Esophagus squamous epithelium (tissue), 5 donors: ENCODE measurements around the gene ANKRD22. TPM values are rescaled to one million over a fixed set of nuclear protein-coding genes. Genes with fewer than 3 reads are reported as not detected.

Experiments used
- DNase-seq: peaks from one replicate; lab custom pipeline; 2025; lab: John Stamatoyannopoulos, UW
- H3K27ac ChIP-seq, 4 donors: fragments of 200-600 bp; sonication (generic); one replicate each; pipeline ENCODE4 v1.5.1; 2016 to 2019; ENCODE audit warnings: mild to moderate bottlenecking in 1 of 4
- H3K27me3 ChIP-seq, 4 donors: fragments of 200-600 bp; sonication (generic); 1 replicate in 3 of 4; 2 replicates in 1 of 4; pipeline versions ENCODE4 v1.5.1 to v1.6.0; 2017 to 2021; ENCODE audit warnings: antibody characterized with exemption in 1 of 4
- H3K36me3 ChIP-seq, 3 donors: fragments of 200-600 bp; sonication (generic); one replicate each; pipeline ENCODE4 v1.5.1; 2016 to 2019
- H3K4me1 ChIP-seq, 3 donors: fragments of 200-600 bp; sonication (generic); one replicate each; pipeline ENCODE4 v1.5.1; 2017 to 2019
- H3K4me3 ChIP-seq, 4 donors: fragments of 200-600 bp; sonication (generic); 1 replicate in 3 of 4; 2 replicates in 1 of 4; pipeline ENCODE4 v1.5.1; 2016 to 2019; ENCODE audit warnings: mild to moderate bottlenecking in 2 of 4, moderate library complexity in 1 of 4
- H3K9me3 ChIP-seq, 3 donors: fragments of 200-600 bp; sonication (generic); one replicate each; pipeline ENCODE4 v1.5.1; 2016 to 2019
- POLR2A ChIP-seq, 4 donors: fragments of 450-650 bp; IDR thresholded peaks; one replicate each; pipeline ENCODE4 v1.6.1; 2017; ENCODE audit warnings: antibody characterized with exemption in 4 of 4, mild to moderate bottlenecking in 4 of 4, moderate library complexity in 3 of 4
- WGBS, 2 donors: methylation state at CpG; one replicate each; pipeline ENCODE4 v1.1.5; 2018; 5-methylcytosine and 5-hydroxymethylcytosine counted together
- intact Hi-C: fragments of 100-400 bp; cut with DNase I; formaldehyde crosslinking; loops from one replicate; pipeline ENCODE4 v1.15.0; 2022
- total RNA-seq, 4 donors: library from RNA; depleted of rRNA; stranded (reverse); fragments of >200 nt; gene quantifications; one replicate each; pipeline ENCODE4 v1.1.0, GENCODE V29; 2016
- TF ChIP-seq, protein P1 (sequence below), 6 experiments: fragments of 450-650 bp in 4 of 6; fragments of 200-600 bp in 2 of 6; sonication (generic) in 2 of 6; IDR thresholded peaks; one replicate each; pipeline ENCODE4 v1.5.1; 2016 to 2019; ENCODE audit warnings: antibody characterized with exemption in 6 of 6, mild to moderate bottlenecking in 4 of 6, moderate library complexity in 4 of 6
- donor health status: DM: yes; HTN: yes; CAD: no.

Gene ANKRD22
- total RNA-seq, 4 donors from 2014 or later: 26.3 to 43.5 (median 31.5) TPM

DNA sequence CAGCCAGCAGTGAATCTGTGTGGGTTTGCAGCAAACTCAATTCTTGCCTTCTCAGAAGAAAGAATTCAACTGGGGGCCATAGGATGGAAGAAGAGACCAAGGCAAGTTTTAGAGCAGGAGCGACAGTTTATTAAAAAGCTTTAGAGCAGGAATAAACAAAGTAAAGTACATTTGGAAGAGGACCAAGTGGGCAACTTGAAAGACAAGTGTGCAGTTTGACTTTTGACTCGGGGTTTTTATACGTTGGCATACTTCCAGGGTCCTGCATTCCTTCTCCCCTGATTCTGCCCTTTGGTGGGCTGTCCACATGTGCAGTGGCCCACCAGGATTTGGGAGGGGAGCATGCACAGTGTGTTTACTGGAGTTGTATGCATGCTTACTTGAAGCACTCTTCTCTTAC is 3.0 kb upstream of the ANKRD22 start:
- intact Hi-C loops: no loop called here
- Histone ChIP-seq H3K9me3 (no peaks in the 10 kb centered on the region), H3K4me1 (peaks cover 0 to 71% (median 3%) of the 10 kb centered on the region in 3 donors), H3K27me3 (no peaks in the 10 kb centered on the region), H3K27ac (no peak overlapping the region), H3K4me3 (no peak overlapping the region), H3K36me3 (no peaks in the 10 kb centered on the region)
- DNase-seq: no peak
- TF ChIP-seq, protein P1, sequence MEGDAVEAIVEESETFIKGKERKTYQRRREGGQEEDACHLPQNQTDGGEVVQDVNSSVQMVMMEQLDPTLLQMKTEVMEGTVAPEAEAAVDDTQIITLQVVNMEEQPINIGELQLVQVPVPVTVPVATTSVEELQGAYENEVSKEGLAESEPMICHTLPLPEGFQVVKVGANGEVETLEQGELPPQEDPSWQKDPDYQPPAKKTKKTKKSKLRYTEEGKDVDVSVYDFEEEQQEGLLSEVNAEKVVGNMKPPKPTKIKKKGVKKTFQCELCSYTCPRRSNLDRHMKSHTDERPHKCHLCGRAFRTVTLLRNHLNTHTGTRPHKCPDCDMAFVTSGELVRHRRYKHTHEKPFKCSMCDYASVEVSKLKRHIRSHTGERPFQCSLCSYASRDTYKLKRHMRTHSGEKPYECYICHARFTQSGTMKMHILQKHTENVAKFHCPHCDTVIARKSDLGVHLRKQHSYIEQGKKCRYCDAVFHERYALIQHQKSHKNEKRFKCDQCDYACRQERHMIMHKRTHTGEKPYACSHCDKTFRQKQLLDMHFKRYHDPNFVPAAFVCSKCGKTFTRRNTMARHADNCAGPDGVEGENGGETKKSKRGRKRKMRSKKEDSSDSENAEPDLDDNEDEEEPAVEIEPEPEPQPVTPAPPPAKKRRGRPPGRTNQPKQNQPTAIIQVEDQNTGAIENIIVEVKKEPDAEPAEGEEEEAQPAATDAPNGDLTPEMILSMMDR (IDR thresholded peaks at IDR 0.05): no peak
- TF ChIP-seq POLR2A (IDR thresholded peaks at IDR 0.05): no peak
- WGBS, 2 donors: 47 to 53% methylated on average over 3 of the region's 3 CpGs

DNA sequence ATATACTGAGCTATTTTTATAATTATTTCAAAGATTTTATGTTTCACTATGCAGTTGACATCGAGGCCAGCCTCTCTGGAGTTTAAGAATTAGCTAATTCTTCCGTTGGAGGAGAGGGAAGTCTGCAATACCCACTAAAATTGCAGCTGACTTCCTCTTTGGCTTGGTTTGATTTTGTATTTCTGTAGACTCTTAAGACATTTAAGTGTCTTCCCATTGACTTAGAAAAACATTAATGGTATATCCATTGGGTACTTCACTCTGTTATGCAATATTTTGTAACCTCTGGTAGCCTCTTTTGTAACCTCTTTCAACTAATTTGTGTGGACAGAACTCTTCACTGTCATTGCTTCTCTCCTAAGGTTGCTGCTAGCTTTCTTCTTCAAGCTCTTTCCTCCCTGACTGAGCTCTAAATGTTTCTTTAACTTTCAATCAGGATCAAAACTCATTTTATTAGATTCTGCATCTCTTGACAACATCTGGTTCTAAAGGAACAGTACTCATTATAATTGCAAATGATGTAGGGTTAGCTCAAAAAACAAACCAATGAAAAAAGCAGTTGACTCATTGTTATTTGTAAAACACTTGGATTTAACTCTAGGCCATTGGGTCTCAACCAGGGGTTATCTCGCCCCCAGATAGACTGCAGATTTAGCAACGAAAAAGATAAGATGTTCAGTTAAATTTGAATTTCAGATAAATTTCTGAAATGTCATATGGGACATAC is 1.7 kb upstream of the ANKRD22 start:
- Histone ChIP-seq H3K4me1 (peaks cover 0 to 76% (median 3%) of the 10 kb centered on the region in 3 donors), H3K27me3 (no peaks in the 10 kb centered on the region), H3K4me3 (no peak overlapping the region), H3K9me3 (no peaks in the 10 kb centered on the region), H3K27ac (peak overlapping the region in 2 of 4 donors; percentile 48 to 80), H3K36me3 (no peaks in the 10 kb centered on the region)
- 82% methylated on average over 4 of the region's 4 CpGs for WGBS, 2 donors
- no peak for TF ChIP-seq POLR2A (IDR thresholded peaks at IDR 0.05)
- TF ChIP-seq, protein P1 (IDR thresholded peaks at IDR 0.05): no peak
- DNase-seq: no peak
- intact Hi-C loops: no loop called here

DNA sequence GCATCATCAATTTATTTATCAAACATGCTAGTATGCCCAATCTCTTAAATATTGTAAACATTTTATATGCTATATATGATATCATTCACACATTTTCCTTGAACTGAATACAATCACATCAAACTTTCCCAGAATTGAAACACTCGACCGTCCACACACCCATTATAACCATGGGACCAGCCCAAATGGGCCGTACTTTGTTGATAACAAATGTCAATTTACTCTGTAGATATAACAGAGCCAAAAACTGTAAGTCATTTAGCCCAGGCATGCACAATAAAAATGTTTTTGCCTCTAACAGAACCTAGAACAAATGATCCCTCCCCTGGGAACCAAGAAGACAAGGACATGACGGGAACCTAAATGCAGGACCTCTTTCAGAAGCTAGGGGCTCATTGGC is 683 bp upstream of the ANKRD22 start:
- DNase-seq: no peak
- TF ChIP-seq, protein P1 (IDR thresholded peaks at IDR 0.05): no peak
- TF ChIP-seq POLR2A (IDR thresholded peaks at IDR 0.05): no peak
- peak overlapping the region in 3 of 4 donors; percentile 48 to 89 (median 80) for H3K27ac ChIP-seq
- H3K9me3 ChIP-seq: no peaks in the 10 kb centered on the region
- H3K4me3 ChIP-seq: no peak overlapping the region
- intact Hi-C loops: no loop called here
- no peaks in the 10 kb centered on the region for H3K36me3 ChIP-seq
- WGBS, 2 donors: 61 to 72% methylated on average over 4 of the region's 4 CpGs
- H3K4me1 ChIP-seq: peaks cover 0 to 70% (median 3%) of the 10 kb centered on the region in 3 donors
- H3K27me3 ChIP-seq: no peaks in the 10 kb centered on the region

DNA sequence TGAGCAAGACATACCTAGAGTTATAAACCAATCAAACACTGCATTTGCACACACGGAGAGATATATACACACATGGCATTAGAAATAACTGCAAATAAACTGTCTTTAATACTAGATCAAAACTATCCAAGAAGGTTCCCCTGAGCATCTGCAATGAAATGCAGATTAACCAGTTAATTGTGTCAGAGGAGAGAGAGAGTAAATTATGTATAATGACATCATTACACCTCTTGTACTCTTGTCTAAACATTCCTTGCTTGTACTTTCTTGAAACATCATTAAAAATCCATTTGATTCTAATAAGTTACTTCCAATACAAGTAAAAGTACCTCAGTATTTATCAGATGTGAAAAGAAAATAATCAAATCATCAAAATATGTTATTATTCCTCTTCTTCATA is 932 bp downstream of the ANKRD22 start:
- no peaks in the 10 kb centered on the region for H3K36me3 ChIP-seq
- WGBS, 2 donors: 56 to 57% methylated on average over 1 of the region's 1 CpG
- H3K4me3 ChIP-seq: peak overlapping the region; percentile 15 to 50 (median 40)
- H3K27me3 ChIP-seq: no peaks in the 10 kb centered on the region
- peaks cover 0 to 70% (median 3%) of the 10 kb centered on the region in 3 donors for H3K4me1 ChIP-seq
- intact Hi-C loops: no loop called here
- no peaks in the 10 kb centered on the region for H3K9me3 ChIP-seq
- TF ChIP-seq, protein P1 (IDR thresholded peaks at IDR 0.05): no peak
- TF ChIP-seq POLR2A (IDR thresholded peaks at IDR 0.05): no peak
- H3K27ac ChIP-seq: peak overlapping the region; percentile 18 to 89 (median 72)
- DNase-seq: no peak

DNA sequence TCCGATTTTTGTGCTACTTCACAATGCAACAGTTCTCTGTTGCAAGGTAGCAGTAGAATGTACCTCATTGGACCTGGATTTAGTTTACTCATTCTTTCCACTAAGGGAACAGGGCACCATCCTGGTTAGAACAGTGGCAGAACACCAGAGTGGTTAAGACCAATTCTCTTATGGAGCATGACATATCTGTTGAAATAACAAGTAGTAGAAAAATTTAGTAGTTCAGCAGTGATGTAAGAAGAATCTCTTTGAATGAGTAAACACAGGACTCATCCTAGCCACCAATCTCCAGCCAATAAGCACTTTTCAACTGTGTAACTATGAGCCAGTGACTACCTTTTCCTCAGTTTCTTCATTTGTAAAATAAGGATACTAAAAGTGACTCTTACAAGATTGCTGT is 2.4 kb downstream of the ANKRD22 start:
- Histone ChIP-seq H3K36me3 (no peaks in the 10 kb centered on the region), H3K4me1 (peaks cover 0 to 57% (median 3%) of the 10 kb centered on the region in 3 donors), H3K27ac (peak overlapping the region in 3 of 4 donors; percentile 47 to 89 (median 80)), H3K27me3 (no peaks in the 10 kb centered on the region), H3K4me3 (no peak overlapping the region), H3K9me3 (no peaks in the 10 kb centered on the region)
- intact Hi-C loops: no loop called here
- no peak for DNase-seq
- TF ChIP-seq, protein P1 (IDR thresholded peaks at IDR 0.05): no peak
- TF ChIP-seq POLR2A (IDR thresholded peaks at IDR 0.05): no peak
- WGBS, 2 donors: 60 to 80% methylated on average over 1 of the region's 1 CpG
